SH-SY5Y (cell line): Measurements from ENCODE around the gene OSBPL1A.

ENCODE experiments used
- GATA2 ChIP-seq: IDR thresholded peaks from 2 replicates; pipeline ENCODE4 v1.6.1; 2011; ENCODE audit warnings: mild to moderate bottlenecking, low read depth, low read length
- GATA3 ChIP-seq: IDR thresholded peaks from 2 replicates; pipeline ENCODE4 v1.6.1; 2011; ENCODE audit warnings: low read depth, mild to moderate bottlenecking, low read length, moderate library complexity

DNA sequence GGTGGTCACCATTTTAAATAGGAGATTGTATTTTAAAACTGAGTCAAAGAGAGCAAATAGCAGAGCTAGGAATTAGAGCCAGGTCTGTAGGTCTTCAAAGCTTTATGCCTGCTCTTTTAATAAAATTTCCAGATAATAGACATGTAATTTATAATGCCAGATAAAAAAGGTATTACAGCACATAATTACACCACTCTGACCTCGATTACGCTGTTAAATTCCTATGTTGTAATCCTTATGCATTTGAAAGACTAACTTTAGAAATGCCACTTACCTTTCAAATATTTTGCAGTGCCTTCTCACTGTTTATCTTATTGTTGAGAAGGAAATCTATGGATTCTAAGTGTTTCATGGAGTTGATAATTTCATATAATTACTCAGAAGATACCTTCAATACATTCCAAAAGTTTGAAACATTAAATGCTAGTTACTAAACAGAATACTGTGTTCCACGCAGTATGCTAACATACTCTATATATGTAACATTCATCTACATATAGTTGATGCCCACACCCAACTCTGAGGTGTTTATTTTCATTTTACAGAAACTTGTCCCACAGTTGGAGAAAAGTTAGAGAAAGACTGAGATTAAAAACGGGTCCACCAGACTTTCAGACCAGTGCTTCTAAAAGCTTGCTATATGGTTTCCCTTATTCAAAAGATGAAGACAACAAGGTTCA, 120.0 kb downstream of the OSBPL1A start:
- TF ChIP-seq GATA3 (no peak), GATA2 (no peak)
